Breast epithelium (tissue), 3 donors: ENCODE measurements around the gene SLX4IP.

Experiments used
- CTCF ChIP-seq, 3 donors: fragments of 450-650 bp; IDR thresholded peaks; one replicate each; pipeline ENCODE4 v1.5.1; 2016 to 2017; ENCODE audit warnings: antibody characterized with exemption in 3 of 3, mild to moderate bottlenecking in 3 of 3, moderate library complexity in 3 of 3
- POLR2AphosphoS5 ChIP-seq, 3 donors: sonication (generic); formaldehyde crosslinking; IDR thresholded peaks; one replicate each; pipeline ENCODE4 v1.6.1; 2017; ENCODE audit warnings: antibody characterized with exemption in 3 of 3

- no peak for TF ChIP-seq CTCF (IDR thresholded peaks at IDR 0.05)
- no peak for TF ChIP-seq POLR2AphosphoS5 (IDR thresholded peaks at IDR 0.05)
Measured at GRCh38 chr20:10550204-10551118, 115.4 kb downstream of the SLX4IP start.
